Measurements from ENCODE around the gene PLCE1.

Gene PLCE1

GRCh38 chr10:94035982-94036765 lies 42.4 kb downstream of the PLCE1 start:
- intact Hi-C loops (cut with DNase I; ENCODE audit: low total_unique reads), result no loop called here
- no peaks in the 10 kb centered on the region for H3K27me3 ChIP-seq
- no peak overlapping the region for H3K27ac ChIP-seq
- peaks cover 1 to 3% (median 1%) of the 10 kb centered on the region in 3 donors for H3K36me3 ChIP-seq
- no peak overlapping the region for H3K4me3 ChIP-seq
- no peak for DNase-seq
- TF ChIP-seq, protein P1, sequence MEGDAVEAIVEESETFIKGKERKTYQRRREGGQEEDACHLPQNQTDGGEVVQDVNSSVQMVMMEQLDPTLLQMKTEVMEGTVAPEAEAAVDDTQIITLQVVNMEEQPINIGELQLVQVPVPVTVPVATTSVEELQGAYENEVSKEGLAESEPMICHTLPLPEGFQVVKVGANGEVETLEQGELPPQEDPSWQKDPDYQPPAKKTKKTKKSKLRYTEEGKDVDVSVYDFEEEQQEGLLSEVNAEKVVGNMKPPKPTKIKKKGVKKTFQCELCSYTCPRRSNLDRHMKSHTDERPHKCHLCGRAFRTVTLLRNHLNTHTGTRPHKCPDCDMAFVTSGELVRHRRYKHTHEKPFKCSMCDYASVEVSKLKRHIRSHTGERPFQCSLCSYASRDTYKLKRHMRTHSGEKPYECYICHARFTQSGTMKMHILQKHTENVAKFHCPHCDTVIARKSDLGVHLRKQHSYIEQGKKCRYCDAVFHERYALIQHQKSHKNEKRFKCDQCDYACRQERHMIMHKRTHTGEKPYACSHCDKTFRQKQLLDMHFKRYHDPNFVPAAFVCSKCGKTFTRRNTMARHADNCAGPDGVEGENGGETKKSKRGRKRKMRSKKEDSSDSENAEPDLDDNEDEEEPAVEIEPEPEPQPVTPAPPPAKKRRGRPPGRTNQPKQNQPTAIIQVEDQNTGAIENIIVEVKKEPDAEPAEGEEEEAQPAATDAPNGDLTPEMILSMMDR (IDR thresholded peaks at IDR 0.05), result no peak
- H3K9me3 ChIP-seq, result no peaks in the 10 kb centered on the region
- no peaks in the 10 kb centered on the region for H3K4me1 ChIP-seq

- TF ChIP-seq, protein P1 (IDR thresholded peaks at IDR 0.05), result no peak
- intact Hi-C loops (cut with DNase I; ENCODE audit: low total_unique reads), result no loop called here
- Histone ChIP-seq H3K36me3 (no peaks in the 10 kb centered on the region), H3K4me1 (no peaks in the 10 kb centered on the region), H3K4me3 (no peak overlapping the region), H3K27me3 (no peaks in the 10 kb centered on the region), H3K27ac (no peak overlapping the region), H3K9me3 (no peaks in the 10 kb centered on the region)
- no peak for DNase-seq
Measured at GRCh38 chr10:94036766-94037033, 43.0 kb downstream of the PLCE1 start.

DNA sequence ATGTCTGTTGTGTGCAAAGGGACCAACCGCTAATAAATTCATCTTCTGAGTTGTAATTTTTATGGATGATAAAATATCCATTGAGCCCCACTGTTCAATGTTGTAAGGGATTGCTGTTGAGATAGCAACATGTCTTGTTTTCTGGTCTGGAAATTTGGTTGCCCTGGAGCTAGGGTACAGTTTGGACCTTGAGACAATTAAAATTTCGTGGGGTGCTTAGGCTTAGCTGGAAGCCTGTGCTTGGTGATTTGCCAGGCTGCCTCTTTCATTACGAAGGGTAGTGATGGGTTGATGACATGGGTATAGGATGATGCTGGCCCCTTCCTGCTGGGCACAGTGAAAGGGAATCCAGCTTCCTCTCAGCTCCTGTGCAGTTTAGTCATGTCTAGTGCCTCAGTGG lies 43.6 kb downstream of the PLCE1 start:
- no peak overlapping the region for H3K4me3 ChIP-seq
- no peak overlapping the region for H3K27ac ChIP-seq
- no peaks in the 10 kb centered on the region for H3K9me3 ChIP-seq
- TF ChIP-seq, protein P1 (IDR thresholded peaks at IDR 0.05), result no peak
- no peak for DNase-seq
- no peaks in the 10 kb centered on the region for H3K36me3 ChIP-seq
- intact Hi-C loops (cut with DNase I; ENCODE audit: low total_unique reads), result no loop called here
- H3K27me3 ChIP-seq, result no peaks in the 10 kb centered on the region
- no peaks in the 10 kb centered on the region for H3K4me1 ChIP-seq

GRCh38 chr10:94038024-94038423 lies 44.3 kb downstream of the PLCE1 start:
- DNase-seq, result no peak
- H3K4me3 ChIP-seq, result no peak overlapping the region
- H3K9me3 ChIP-seq, result no peaks in the 10 kb centered on the region
- no peaks in the 10 kb centered on the region for H3K4me1 ChIP-seq
- no peaks in the 10 kb centered on the region for H3K27me3 ChIP-seq
- intact Hi-C loops (cut with DNase I; ENCODE audit: low total_unique reads), result no loop called here
- TF ChIP-seq, protein P1 (IDR thresholded peaks at IDR 0.05), result no peak
- no peak overlapping the region for H3K27ac ChIP-seq
- no peaks in the 10 kb centered on the region for H3K36me3 ChIP-seq

GRCh38 chr10:94041206-94041605 lies 47.5 kb downstream of the PLCE1 start:
- H3K4me1 ChIP-seq, result no peaks in the 10 kb centered on the region
- H3K27me3 ChIP-seq, result no peaks in the 10 kb centered on the region
- no peak overlapping the region for H3K27ac ChIP-seq
- intact Hi-C loops (cut with DNase I; ENCODE audit: low total_unique reads), result no loop called here
- no peaks in the 10 kb centered on the region for H3K36me3 ChIP-seq
- no peak overlapping the region for H3K4me3 ChIP-seq
- no peaks in the 10 kb centered on the region for H3K9me3 ChIP-seq
- DNase-seq, result no peak
- TF ChIP-seq, protein P1 (IDR thresholded peaks at IDR 0.05), result no peak

Measured in tibial artery (tissue), 4 donors.